ENCODE results near the gene KXD1.
A peak's percentile ranks its signal among the peaks of the same experiment; 100 is the strongest.
"Not testable (repeated sequence)": the region's sequence is repeated elsewhere in the genome, so short reads cannot be mapped to it uniquely, and the experiment has no call there.

The KXD1 gene

DNA sequence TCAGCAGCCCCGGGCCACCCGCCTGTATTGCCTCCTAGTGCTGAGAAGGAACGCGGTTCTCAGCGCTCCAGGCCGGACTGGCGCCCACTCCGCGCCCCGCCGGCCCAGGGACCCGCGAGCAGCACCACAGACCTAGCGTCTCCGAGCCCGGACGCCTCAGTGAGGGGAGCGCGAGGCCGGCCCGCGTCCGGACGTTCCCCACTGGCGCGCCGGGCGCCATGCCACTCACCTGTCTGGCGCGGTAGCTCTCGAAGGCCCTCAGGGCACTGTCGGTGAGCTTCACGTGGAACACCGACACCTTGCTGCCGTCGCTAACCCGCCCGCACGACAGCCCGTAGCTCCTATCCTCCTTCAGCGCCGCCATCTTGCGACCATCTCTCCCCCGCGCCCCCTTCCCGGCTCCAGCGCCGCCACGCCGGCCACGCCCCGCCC is 36.0 kb upstream of the KXD1 start, which contains the start of gene ELL:
Gene ELL (minus strand): TSS at position 379 of the 432 bp plus-strand sequence. CDS start 15 bp downstream, at position 364.
- Histone ChIP-seq H3K27me3 (ENCODE audit: low read depth, low read length) (no peaks in the 10 kb centered on the region), H3K27ac (ENCODE audit: low read length) (peak within 1 kb of the TSS; percentile 100), H3K36me3 (ENCODE audit: control insufficient read depth in 1 of 2, insufficient read depth in 2 of 2, low read length in 2 of 2) (peaks cover 0 to 9% of the 10 kb centered on the region in 2 donors), H3K4me1 (ENCODE audit: control insufficient read depth in 1 of 2, insufficient read depth in 2 of 2, low read length in 2 of 2) (peaks cover 5 to 8% of the 10 kb centered on the region in 2 donors), H3K9me3 (ENCODE audit: control insufficient read depth in 1 of 2, low read length in 2 of 2) (no peaks in the 10 kb centered on the region), H3K4me3 (ENCODE audit: low read depth in 1 of 2, low read length in 2 of 2) (peak within 1 kb of the TSS; percentile 92 to 93)

DNA sequence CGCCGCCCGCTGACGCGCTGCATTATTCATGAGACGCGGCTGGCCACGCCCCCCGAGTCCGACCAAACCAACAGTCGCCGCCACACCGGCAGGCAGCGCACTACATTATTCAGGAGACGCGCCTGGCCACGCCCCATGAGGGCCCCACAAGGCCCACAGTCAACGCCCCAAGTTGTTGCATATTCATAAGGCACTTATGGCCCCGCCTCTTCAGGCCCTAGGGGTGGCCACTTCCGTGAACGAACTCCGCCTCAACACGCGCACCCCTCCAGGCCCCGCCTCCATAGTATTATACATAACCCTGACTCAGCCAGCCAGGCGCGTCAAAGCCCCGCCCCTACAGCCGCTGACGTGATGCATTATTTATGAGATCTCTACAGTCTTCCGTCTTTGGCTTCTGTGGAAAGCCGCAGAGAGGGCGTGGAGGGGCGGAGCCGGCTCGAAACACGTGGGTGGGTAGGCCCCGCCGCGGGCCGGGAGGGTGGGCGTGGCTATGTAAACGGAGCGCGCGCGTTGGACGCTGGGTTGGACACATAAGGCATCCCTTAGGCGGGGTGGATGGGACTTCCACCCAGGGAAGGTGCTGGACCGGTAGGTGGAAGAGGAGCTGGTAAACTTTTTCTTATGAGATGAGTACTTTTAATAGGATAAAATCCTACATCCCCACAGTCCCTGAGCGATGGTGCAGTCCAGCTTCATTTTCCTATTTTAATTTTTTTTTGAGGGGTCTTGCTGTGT is 35.4 kb upstream of the KXD1 start:
- peak overlapping the region in 1 of 2 donors; percentile 92 for H3K4me3 ChIP-seq (ENCODE audit: low read depth in 1 of 2, low read length in 2 of 2)
- H3K27me3 ChIP-seq (ENCODE audit: low read depth, low read length): no peaks in the 10 kb centered on the region
- H3K27ac ChIP-seq (ENCODE audit: low read length): no peak overlapping the region
- H3K9me3 ChIP-seq (ENCODE audit: control insufficient read depth in 1 of 2, low read length in 2 of 2): no peaks in the 10 kb centered on the region
- peaks cover 5 to 8% of the 10 kb centered on the region in 2 donors for H3K4me1 ChIP-seq (ENCODE audit: control insufficient read depth in 1 of 2, insufficient read depth in 2 of 2, low read length in 2 of 2)
- H3K36me3 ChIP-seq (ENCODE audit: control insufficient read depth in 1 of 2, insufficient read depth in 2 of 2, low read length in 2 of 2): peaks cover 0 to 9% of the 10 kb centered on the region in 2 donors

DNA sequence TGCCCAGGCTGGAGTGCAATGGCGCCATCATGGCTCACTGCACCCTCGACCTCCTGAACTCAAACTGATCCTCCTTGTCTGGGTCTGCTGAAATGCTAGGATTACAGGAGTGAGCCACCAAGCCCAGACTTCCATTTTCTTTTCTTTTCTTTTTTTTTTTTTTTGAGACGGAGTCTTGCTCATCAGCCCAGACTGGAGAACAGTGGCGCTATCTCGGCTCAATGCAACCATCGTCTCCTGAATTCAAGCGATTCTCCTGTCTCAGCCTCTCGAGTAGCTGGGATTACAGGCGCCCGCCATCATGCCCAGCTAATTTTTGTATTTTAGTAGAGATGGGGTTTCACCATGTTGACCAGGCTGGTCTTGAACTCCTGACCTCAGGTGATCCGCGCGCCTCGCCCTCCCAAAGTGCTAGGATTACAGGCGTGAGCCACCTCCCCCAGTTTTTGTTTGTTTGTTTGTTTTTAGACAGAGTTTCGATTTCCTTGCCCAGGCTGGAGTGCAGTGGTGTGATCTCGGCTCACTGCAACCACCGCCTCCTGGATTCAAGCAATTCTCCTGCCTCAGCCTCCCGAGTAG is 34.7 kb upstream of the KXD1 start:
- H3K4me3 ChIP-seq (ENCODE audit: low read depth in 1 of 2, low read length in 2 of 2); H3K36me3 ChIP-seq (ENCODE audit: control insufficient read depth in 1 of 2, insufficient read depth in 2 of 2, low read length in 2 of 2); H3K4me1 ChIP-seq (ENCODE audit: control insufficient read depth in 1 of 2, insufficient read depth in 2 of 2, low read length in 2 of 2); H3K27ac ChIP-seq (ENCODE audit: low read length); H3K27me3 ChIP-seq (ENCODE audit: low read depth, low read length); H3K9me3 ChIP-seq (ENCODE audit: control insufficient read depth in 1 of 2, low read length in 2 of 2): not testable (repeated sequence)

DNA sequence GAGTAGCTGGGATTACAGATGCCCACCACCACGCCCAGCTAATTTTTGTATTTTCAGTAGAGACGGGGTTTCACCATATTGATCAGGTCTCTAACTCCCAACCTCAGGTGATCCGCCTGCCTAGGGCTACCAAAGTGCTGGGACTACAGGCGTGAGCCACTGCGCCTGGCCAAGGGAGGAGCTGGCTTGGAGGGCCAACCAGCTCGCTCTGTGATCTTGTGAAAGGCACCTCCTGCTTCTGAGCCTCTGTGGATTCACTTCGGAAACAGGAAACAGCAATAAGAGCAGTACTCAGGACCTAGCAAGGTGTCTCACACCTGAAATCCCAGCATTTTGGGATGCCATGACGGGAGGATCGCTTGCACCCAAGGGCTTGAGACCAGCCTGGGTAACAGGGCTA is 33.8 kb upstream of the KXD1 start:
- Histone ChIP-seq H3K36me3 (ENCODE audit: control insufficient read depth in 1 of 2, insufficient read depth in 2 of 2, low read length in 2 of 2) (peaks cover 0 to 9% of the 10 kb centered on the region in 2 donors), H3K9me3 (ENCODE audit: control insufficient read depth in 1 of 2, low read length in 2 of 2) (no peaks in the 10 kb centered on the region), H3K27me3 (ENCODE audit: low read depth, low read length) (no peaks in the 10 kb centered on the region), H3K4me1 (ENCODE audit: control insufficient read depth in 1 of 2, insufficient read depth in 2 of 2, low read length in 2 of 2) (peaks cover 5 to 6% of the 10 kb centered on the region in 2 donors), H3K4me3 (ENCODE audit: low read depth in 1 of 2, low read length in 2 of 2) (no peak overlapping the region), H3K27ac (ENCODE audit: low read length) (no peak overlapping the region)

DNA sequence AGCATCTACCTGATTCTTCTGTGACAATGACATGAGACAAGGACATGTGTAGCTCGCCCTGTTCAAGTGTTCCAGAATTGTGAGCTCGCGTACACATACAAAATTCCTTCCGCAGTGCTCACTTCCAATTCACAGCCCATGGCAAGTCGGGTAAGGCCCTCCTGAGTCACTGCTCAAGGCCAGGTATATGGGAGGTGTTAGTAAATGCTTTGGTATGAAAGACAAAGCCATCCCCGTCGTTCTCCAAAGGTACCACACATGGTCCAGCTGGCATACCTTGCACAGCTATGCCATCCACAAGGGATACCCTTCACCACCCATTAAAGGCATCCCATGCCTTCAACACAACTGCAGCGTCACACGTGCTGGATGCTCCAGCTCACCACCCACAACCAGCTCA is 31.4 kb upstream of the KXD1 start:
- no peaks in the 10 kb centered on the region for H3K9me3 ChIP-seq (ENCODE audit: control insufficient read depth in 1 of 2, low read length in 2 of 2)
- no peaks in the 10 kb centered on the region for H3K27me3 ChIP-seq (ENCODE audit: low read depth, low read length)
- H3K4me1 ChIP-seq (ENCODE audit: control insufficient read depth in 1 of 2, insufficient read depth in 2 of 2, low read length in 2 of 2): no peaks in the 10 kb centered on the region
- H3K4me3 ChIP-seq (ENCODE audit: low read depth in 1 of 2, low read length in 2 of 2): no peak overlapping the region
- H3K27ac ChIP-seq (ENCODE audit: low read length): no peak overlapping the region
- H3K36me3 ChIP-seq (ENCODE audit: control insufficient read depth in 1 of 2, insufficient read depth in 2 of 2, low read length in 2 of 2): peaks cover 2 to 5% of the 10 kb centered on the region in 2 donors

DNA sequence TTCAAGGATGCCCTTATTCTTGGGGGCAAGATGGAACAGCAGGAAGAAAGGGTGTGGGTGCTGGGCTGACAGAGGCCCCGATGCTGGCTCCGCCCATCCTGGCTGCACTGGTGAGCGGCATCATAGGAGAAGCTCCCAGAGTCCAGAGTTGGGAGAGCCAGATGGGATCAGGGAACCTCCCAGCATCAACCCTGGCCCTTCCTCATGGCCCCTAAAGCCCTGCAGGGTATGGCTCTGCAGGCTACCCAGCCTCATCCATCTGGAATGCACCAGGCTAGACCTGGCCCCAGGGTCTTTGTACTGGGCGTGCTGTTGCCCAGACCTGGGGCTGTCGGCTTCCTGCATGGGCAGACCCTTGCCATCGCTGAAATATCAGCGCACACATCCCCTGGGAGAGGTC is 27.9 kb upstream of the KXD1 start:
- peaks cover 16 to 30% of the 10 kb centered on the region in 2 donors for H3K36me3 ChIP-seq (ENCODE audit: control insufficient read depth in 1 of 2, insufficient read depth in 2 of 2, low read length in 2 of 2)
- H3K9me3 ChIP-seq (ENCODE audit: control insufficient read depth in 1 of 2, low read length in 2 of 2): no peaks in the 10 kb centered on the region
- no peaks in the 10 kb centered on the region for H3K4me1 ChIP-seq (ENCODE audit: control insufficient read depth in 1 of 2, insufficient read depth in 2 of 2, low read length in 2 of 2)
- H3K4me3 ChIP-seq (ENCODE audit: low read depth in 1 of 2, low read length in 2 of 2): no peak overlapping the region
- H3K27me3 ChIP-seq (ENCODE audit: low read depth, low read length): no peaks in the 10 kb centered on the region
- H3K27ac ChIP-seq (ENCODE audit: low read length): no peak overlapping the region

DNA sequence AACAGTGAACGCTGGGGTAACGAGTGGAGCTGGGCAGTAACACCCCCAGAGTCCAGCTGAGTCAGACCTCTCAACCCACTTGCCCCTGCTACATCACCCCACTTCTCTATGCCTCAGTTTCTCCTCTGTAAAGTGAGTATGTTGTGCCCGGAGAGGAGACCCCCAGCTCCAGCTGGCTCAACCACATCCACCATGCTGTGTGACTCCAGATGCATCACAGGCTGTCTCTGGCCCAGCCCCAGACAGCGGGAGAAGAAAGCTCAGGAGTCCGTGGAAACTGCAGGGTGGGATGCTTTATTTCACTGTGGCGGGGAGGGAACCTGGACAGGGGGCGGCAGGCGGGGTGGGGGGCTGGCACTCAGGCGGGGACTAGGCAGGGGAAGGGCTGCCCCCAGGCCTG is 26.2 kb upstream of the KXD1 start:
- H3K27ac ChIP-seq (ENCODE audit: low read length): no peak overlapping the region
- no peaks in the 10 kb centered on the region for H3K4me1 ChIP-seq (ENCODE audit: control insufficient read depth in 1 of 2, insufficient read depth in 2 of 2, low read length in 2 of 2)
- H3K9me3 ChIP-seq (ENCODE audit: control insufficient read depth in 1 of 2, low read length in 2 of 2): no peaks in the 10 kb centered on the region
- H3K36me3 ChIP-seq (ENCODE audit: control insufficient read depth in 1 of 2, insufficient read depth in 2 of 2, low read length in 2 of 2): peaks cover 21 to 41% of the 10 kb centered on the region in 2 donors
- H3K4me3 ChIP-seq (ENCODE audit: low read depth in 1 of 2, low read length in 2 of 2): no peak overlapping the region
- no peaks in the 10 kb centered on the region for H3K27me3 ChIP-seq (ENCODE audit: low read depth, low read length)

DNA sequence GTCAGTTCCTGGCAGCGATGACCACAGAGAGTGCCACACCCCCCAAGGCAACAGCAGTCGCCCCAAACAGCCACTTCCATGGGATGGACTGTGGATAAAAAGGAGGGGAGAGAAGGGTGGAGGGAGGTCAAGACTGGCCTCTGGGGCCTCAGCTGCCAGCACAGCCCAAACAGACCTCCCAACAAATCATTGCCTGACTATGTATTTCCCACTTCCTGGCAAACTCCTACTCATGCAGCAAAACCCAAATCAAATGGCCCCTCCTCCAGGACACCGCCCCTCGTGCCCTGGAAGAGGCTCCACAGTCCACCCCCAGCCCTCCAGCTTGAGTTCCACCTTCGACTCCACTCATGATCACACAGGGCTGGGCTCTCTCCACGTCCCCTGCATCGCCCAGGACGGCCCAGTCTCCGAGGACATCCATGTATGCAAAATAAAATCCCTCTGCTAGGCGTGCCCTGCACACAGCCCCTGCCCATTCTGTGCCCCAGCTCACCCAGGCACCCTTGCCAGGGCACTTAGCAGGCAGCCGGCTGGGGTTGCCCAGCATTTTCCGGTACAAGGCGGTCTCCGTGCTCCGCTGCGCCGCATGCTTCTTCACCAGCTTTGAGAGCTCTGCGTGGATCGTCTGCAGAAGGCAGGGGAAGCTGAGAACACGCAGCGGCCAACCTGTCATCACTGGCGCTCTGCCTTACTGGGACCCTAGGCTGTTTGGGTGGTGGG is 25.3 kb upstream of the KXD1 start:
- H3K36me3 ChIP-seq (ENCODE audit: control insufficient read depth in 1 of 2, insufficient read depth in 2 of 2, low read length in 2 of 2): peaks cover 21 to 49% of the 10 kb centered on the region in 2 donors
- H3K9me3 ChIP-seq (ENCODE audit: control insufficient read depth in 1 of 2, low read length in 2 of 2): no peaks in the 10 kb centered on the region
- no peaks in the 10 kb centered on the region for H3K27me3 ChIP-seq (ENCODE audit: low read depth, low read length)
- H3K4me3 ChIP-seq (ENCODE audit: low read depth in 1 of 2, low read length in 2 of 2): no peak overlapping the region
- no peaks in the 10 kb centered on the region for H3K4me1 ChIP-seq (ENCODE audit: control insufficient read depth in 1 of 2, insufficient read depth in 2 of 2, low read length in 2 of 2)
- H3K27ac ChIP-seq (ENCODE audit: low read length): no peak overlapping the region

DNA sequence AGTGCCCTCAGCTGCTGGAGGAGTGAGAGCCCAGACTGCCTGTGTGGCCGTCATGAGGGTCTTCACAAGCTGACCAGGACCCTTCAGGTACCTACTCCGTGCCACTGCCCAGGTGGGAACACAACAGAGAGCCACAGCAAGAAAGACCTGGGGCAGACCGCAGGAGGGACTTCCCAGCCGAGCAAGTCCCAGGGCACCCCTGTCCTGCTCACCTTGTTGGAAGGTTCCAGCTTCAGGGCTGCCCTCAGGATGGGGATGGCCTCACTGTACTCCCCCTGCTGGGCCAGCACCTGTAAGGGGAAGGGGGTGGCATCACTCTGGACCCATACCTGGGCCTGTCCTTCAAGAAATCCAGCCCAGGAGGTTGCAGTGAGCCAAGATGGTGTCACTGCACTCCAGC is 24.6 kb upstream of the KXD1 start:
- Histone ChIP-seq H3K36me3 (ENCODE audit: control insufficient read depth in 1 of 2, insufficient read depth in 2 of 2, low read length in 2 of 2) (peaks cover 21 to 56% of the 10 kb centered on the region in 2 donors), H3K9me3 (ENCODE audit: control insufficient read depth in 1 of 2, low read length in 2 of 2) (no peaks in the 10 kb centered on the region), H3K27me3 (ENCODE audit: low read depth, low read length) (no peaks in the 10 kb centered on the region), H3K27ac (ENCODE audit: low read length) (no peak overlapping the region), H3K4me1 (ENCODE audit: control insufficient read depth in 1 of 2, insufficient read depth in 2 of 2, low read length in 2 of 2) (no peaks in the 10 kb centered on the region), H3K4me3 (ENCODE audit: low read depth in 1 of 2, low read length in 2 of 2) (no peak overlapping the region)

DNA sequence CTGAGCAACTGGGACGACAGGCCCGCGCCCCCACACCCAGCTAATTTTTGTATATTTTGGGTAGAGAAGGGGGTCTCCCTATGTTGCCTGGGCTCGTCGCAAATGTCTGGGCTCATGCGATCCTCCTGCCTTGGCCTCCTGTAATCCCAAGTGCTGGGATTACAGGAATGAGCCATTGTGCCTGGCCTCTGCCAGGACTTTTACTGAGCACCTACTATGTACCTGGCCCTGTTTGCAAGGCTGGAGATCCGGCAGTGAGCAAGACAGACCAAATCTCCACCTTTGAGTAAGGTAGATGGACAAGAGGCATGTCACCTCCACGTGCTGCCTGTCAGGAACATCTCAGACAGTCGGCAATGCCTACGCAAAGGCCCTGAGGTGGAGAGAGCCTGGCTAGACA is 21.2 kb upstream of the KXD1 start:
- H3K27ac ChIP-seq (ENCODE audit: low read length): no peak overlapping the region
- no peaks in the 10 kb centered on the region for H3K9me3 ChIP-seq (ENCODE audit: control insufficient read depth in 1 of 2, low read length in 2 of 2)
- H3K36me3 ChIP-seq (ENCODE audit: control insufficient read depth in 1 of 2, insufficient read depth in 2 of 2, low read length in 2 of 2): peaks cover 30 to 77% of the 10 kb centered on the region in 2 donors
- H3K27me3 ChIP-seq (ENCODE audit: low read depth, low read length): no peaks in the 10 kb centered on the region
- H3K4me3 ChIP-seq (ENCODE audit: low read depth in 1 of 2, low read length in 2 of 2): no peak overlapping the region
- peaks cover 0 to 5% of the 10 kb centered on the region in 2 donors for H3K4me1 ChIP-seq (ENCODE audit: control insufficient read depth in 1 of 2, insufficient read depth in 2 of 2, low read length in 2 of 2)

DNA sequence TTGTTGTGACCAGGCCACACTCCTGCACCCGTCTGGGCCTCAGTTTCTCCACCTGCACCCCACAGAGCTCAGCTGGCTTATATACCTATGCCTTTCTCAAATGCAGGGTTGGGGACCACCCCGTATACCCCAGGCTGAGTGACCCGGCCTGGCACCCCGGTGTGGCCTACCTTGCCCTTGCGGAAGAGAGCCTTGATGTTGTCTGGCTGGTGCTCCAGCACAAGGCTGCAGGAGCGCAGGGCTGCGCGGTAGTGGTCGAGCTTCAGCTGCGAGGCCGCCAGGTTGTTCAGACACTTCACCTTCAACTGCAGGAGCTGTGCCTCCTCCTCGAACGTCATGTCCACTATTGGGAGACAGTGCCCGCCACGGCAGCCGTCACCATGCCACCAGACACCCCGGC is 20.2 kb upstream of the KXD1 start:
- H3K4me1 ChIP-seq (ENCODE audit: control insufficient read depth in 1 of 2, insufficient read depth in 2 of 2, low read length in 2 of 2): peaks cover 4 to 15% of the 10 kb centered on the region in 2 donors
- H3K36me3 ChIP-seq (ENCODE audit: control insufficient read depth in 1 of 2, insufficient read depth in 2 of 2, low read length in 2 of 2): peaks cover 26 to 70% of the 10 kb centered on the region in 2 donors
- no peaks in the 10 kb centered on the region for H3K27me3 ChIP-seq (ENCODE audit: low read depth, low read length)
- no peak overlapping the region for H3K27ac ChIP-seq (ENCODE audit: low read length)
- H3K4me3 ChIP-seq (ENCODE audit: low read depth in 1 of 2, low read length in 2 of 2): no peak overlapping the region
- no peaks in the 10 kb centered on the region for H3K9me3 ChIP-seq (ENCODE audit: control insufficient read depth in 1 of 2, low read length in 2 of 2)
